Parathyroid adenoma (tissue), 2 donors: ENCODE results near the gene AGPS.

Experiments used
- H2AFZ ChIP-seq: fragments of 300-600 bp; sonication (generic); one replicate; pipeline ENCODE4 v1.7.0; 2017; ENCODE audit warnings: antibody characterized with exemption, mild to moderate bottlenecking
- H3K27ac ChIP-seq: fragments of 300-600 bp; sonication (generic); one replicate; pipeline ENCODE4 v1.7.0; 2017
- H3K27me3 ChIP-seq: fragments of 300-600 bp; sonication (generic); one replicate; pipeline ENCODE4 v1.7.0; 2017; ENCODE audit warnings: low read length; ENCODE audit not compliant: control insufficient read depth, insufficient read depth
- H3K36me3 ChIP-seq: fragments of 300-600 bp; sonication (generic); one replicate; pipeline ENCODE4 v1.7.0; 2017; ENCODE audit warnings: low read length; ENCODE audit not compliant: control insufficient read depth, insufficient read depth
- H3K4me1 ChIP-seq: fragments of 300-600 bp; sonication (generic); one replicate; pipeline ENCODE4 v1.7.0; 2017; ENCODE audit warnings: control low read depth
- H3K4me2 ChIP-seq: fragments of 300-600 bp; sonication (generic); one replicate; pipeline ENCODE4 v1.7.0; 2017; ENCODE audit warnings: low read length
- H3K4me3 ChIP-seq: fragments of 300-600 bp; sonication (generic); one replicate; pipeline ENCODE4 v1.7.0; 2017; ENCODE audit warnings: low read depth, low read length
- H3K79me2 ChIP-seq: fragments of 300-600 bp; sonication (generic); one replicate; pipeline ENCODE4 v1.7.0; 2017; ENCODE audit warnings: control low read depth
- H3K9ac ChIP-seq: fragments of 300-600 bp; sonication (generic); one replicate; pipeline ENCODE4 v1.7.0; 2017; ENCODE audit warnings: mild to moderate bottlenecking
- H3K9me3 ChIP-seq: fragments of 300-600 bp; sonication (generic); one replicate; pipeline ENCODE4 v1.7.0; 2017; ENCODE audit warnings: low read length; ENCODE audit not compliant: control insufficient read depth
- CTCF ChIP-seq: fragments of 300-600 bp; sonication (generic); IDR thresholded peaks from one replicate; pipeline ENCODE4 v1.7.0; 2017; ENCODE audit warnings: antibody characterized with exemption, mild to moderate bottlenecking
- donor health status: primary hyperparathyroidism.

The AGPS gene

GRCh38 chr2:177523781-177524180 is 131.2 kb downstream of the AGPS start:
- no peaks in the 10 kb centered on the region for H3K36me3 ChIP-seq
- no peak for TF ChIP-seq CTCF
- H3K4me3 ChIP-seq = no peak overlapping the region

GRCh38 chr2:177525351-177525924 is 132.9 kb downstream of the AGPS start:
- H3K27me3 ChIP-seq = no peaks in the 10 kb centered on the region
- no peak for TF ChIP-seq CTCF
- H3K36me3 ChIP-seq = no peaks in the 10 kb centered on the region
- no peaks in the 10 kb centered on the region for H3K4me1 ChIP-seq
- no peaks in the 10 kb centered on the region for H3K9me3 ChIP-seq
- H3K4me3 ChIP-seq = no peak overlapping the region
- no peak overlapping the region for H3K4me2 ChIP-seq
- H2AFZ ChIP-seq = no peak overlapping the region
- H3K9ac ChIP-seq = no peak overlapping the region
- no peak overlapping the region for H3K27ac ChIP-seq
- no peaks in the 10 kb centered on the region for H3K79me2 ChIP-seq

More at GRCh38 chr2:177523781-177524180, 131.2 kb downstream of the AGPS start:
- no peak overlapping the region for H3K27ac ChIP-seq
- no peaks in the 10 kb centered on the region for H3K9me3 ChIP-seq
- no peaks in the 10 kb centered on the region for H3K4me1 ChIP-seq
- no peaks in the 10 kb centered on the region for H3K79me2 ChIP-seq
- H3K27me3 ChIP-seq = no peaks in the 10 kb centered on the region
- H2AFZ ChIP-seq = no peak overlapping the region
- no peak overlapping the region for H3K4me2 ChIP-seq
- H3K9ac ChIP-seq = no peak overlapping the region

- no peaks in the 10 kb centered on the region for H3K36me3 ChIP-seq
- TF ChIP-seq CTCF = no peak
- no peaks in the 10 kb centered on the region for H3K4me1 ChIP-seq
- H3K4me3 ChIP-seq = no peak overlapping the region
- no peak overlapping the region for H2AFZ ChIP-seq
- H3K9ac ChIP-seq = no peak overlapping the region
- no peaks in the 10 kb centered on the region for H3K9me3 ChIP-seq
- H3K79me2 ChIP-seq = no peaks in the 10 kb centered on the region
- no peak overlapping the region for H3K27ac ChIP-seq
- no peak overlapping the region for H3K4me2 ChIP-seq
- H3K27me3 ChIP-seq = no peaks in the 10 kb centered on the region
Observed at GRCh38 chr2:177528351-177528933, 135.9 kb downstream of the AGPS start.

- H3K9ac ChIP-seq = no peak overlapping the region
- H3K4me3 ChIP-seq = no peak overlapping the region
- no peaks in the 10 kb centered on the region for H3K9me3 ChIP-seq
- H3K36me3 ChIP-seq = no peaks in the 10 kb centered on the region
- H3K27me3 ChIP-seq = no peaks in the 10 kb centered on the region
- no peak for TF ChIP-seq CTCF
- no peak overlapping the region for H3K27ac ChIP-seq
- no peak overlapping the region for H3K4me2 ChIP-seq
- no peaks in the 10 kb centered on the region for H3K79me2 ChIP-seq
- no peaks in the 10 kb centered on the region for H3K4me1 ChIP-seq
- H2AFZ ChIP-seq = no peak overlapping the region
Observed at GRCh38 chr2:177529166-177529565, 136.6 kb downstream of the AGPS start.

GRCh38 chr2:177530561-177530960 is 138.0 kb downstream of the AGPS start:
- H3K9ac ChIP-seq = no peak overlapping the region

More at GRCh38 chr2:177530561-177530960, 138.0 kb downstream of the AGPS start:
- Histone ChIP-seq H2AFZ (no peak overlapping the region), H3K27ac (no peak overlapping the region), H3K4me1 (no peaks in the 10 kb centered on the region), H3K79me2 (no peaks in the 10 kb centered on the region), H3K4me2 (no peak overlapping the region), H3K36me3 (no peaks in the 10 kb centered on the region), H3K4me3 (no peak overlapping the region), H3K9me3 (no peaks in the 10 kb centered on the region), H3K27me3 (no peaks in the 10 kb centered on the region)
- TF ChIP-seq CTCF = no peak
